ENCODE data around the gene ANO7. TPM values are rescaled to one million over a fixed set of nuclear protein-coding genes. Genes with fewer than 3 reads are reported as not detected.

ANO7 gene
- total and polyA plus RNA-seq, 2 of the 8 experiments (the other 6 are each of a cell fraction or from before 2014, with no cell fraction given) = 3.2 to 6.9 TPM

GRCh38 chr2:241237047-241237446 lies 48.6 kb downstream of the ANO7 start:
- DNase-seq (ENCODE audit: low read depth in 1 of 2, low spot score in 2 of 2) (no peak), FAIRE-seq (no peak)
- Histone ChIP-seq H4K91ac (replicated peaks; ENCODE audit: insufficient read length, low read length) (no peak overlapping the region), H3K23me2 (ENCODE audit: low read depth, low read length) (no peaks in the 10 kb centered on the region), H3K36me3 (ENCODE audit: control insufficient read depth in 2 of 4, insufficient read depth in 4 of 4, low read length in 3 of 4) (peaks cover 38 to 90% (median 81%) of the 10 kb centered on the region in 4 experiments), H3K27me3 (replicated peaks in 1 of 4; ENCODE audit: control insufficient read depth in 3 of 4, extremely low read depth in 1 of 4, insufficient read depth in 3 of 4, low read length in 3 of 4) (no peaks in the 10 kb centered on the region), H3K23ac (ENCODE audit: insufficient read length) (no peak overlapping the region), H2AFZ (ENCODE audit: low read length) (no peak overlapping the region), H3K4me2 (ENCODE audit: insufficient read depth in 1 of 2, low read depth in 2 of 2, low read length in 2 of 2) (no peak overlapping the region), H4K20me1 (replicated peaks in 1 of 2; ENCODE audit: control insufficient read depth in 1 of 2, insufficient read depth in 2 of 2, low read length in 2 of 2) (peaks cover 7 to 24% of the 10 kb centered on the region in 2 experiments), H3K18ac (ENCODE audit: extremely low read depth, low read length) (no peak overlapping the region), H3K4me3 (ENCODE audit: extremely low read depth in 1 of 4, insufficient read depth in 2 of 4, low read depth in 3 of 4, low read length in 4 of 4) (no peak overlapping the region), H2BK12ac (ENCODE audit: low read depth, low read length) (no peak overlapping the region), H4K8ac (ENCODE audit: extremely low read depth, insufficient read depth, low read length) (no peak overlapping the region; the same call in 1 of the 2 replicates), H3K9me3 (ENCODE audit: insufficient read depth in 2 of 2, low read depth in 1 of 2, low read length in 1 of 2) (no peaks in the 10 kb centered on the region), H2AK5ac (ENCODE audit: low read depth, low read length) (no peak overlapping the region), H4K5ac (ENCODE audit: insufficient read length, low read depth, low read length) (no peak overlapping the region), H3K9ac (replicated peaks in 1 of 4; ENCODE audit: extremely low read depth in 1 of 4, low read depth in 3 of 4, low read length in 3 of 4) (no peak overlapping the region), H3K56ac (replicated peaks; ENCODE audit: insufficient read length, low read depth, low read length) (no peak overlapping the region), H3K14ac (ENCODE audit: insufficient read length) (no peak overlapping the region), H2BK15ac (ENCODE audit: low read length) (no peak overlapping the region), H2BK120ac (replicated peaks; ENCODE audit: low read depth, low read length) (no peak overlapping the region), H3K79me1 (ENCODE audit: low read depth, low read length) (no peaks in the 10 kb centered on the region; the same call in 1 of the 2 replicates), H3K4me1 (replicated peaks in 1 of 4; ENCODE audit: control insufficient read depth in 3 of 4, insufficient read depth in 4 of 4, low read length in 3 of 4) (no peaks in the 10 kb centered on the region), H2BK20ac (ENCODE audit: low read length) (no peak overlapping the region), H3K4ac (replicated peaks; ENCODE audit: insufficient read length, low read depth, low read length) (no peak overlapping the region), H3K27ac (ENCODE audit: low read depth, low read length) (no peak overlapping the region), H2BK5ac (ENCODE audit: low read depth, low read length) (no peak overlapping the region), H3K79me2 (ENCODE audit: control insufficient read depth in 1 of 2, insufficient read depth in 2 of 2, low read length in 2 of 2) (no peaks in the 10 kb centered on the region)
- ChIA-PET CTCF (ENCODE audit: partially characterized antibody) (interaction anchor here (1.0 kb wide), 1 partner anchor 73 kb away, joined by 3 read pairs; no protein-coding TSS in a partner anchor), POLR2A (ENCODE audit: partially characterized antibody) (no interaction called here)
- TF ChIP-seq MAFK (IDR thresholded peaks at IDR 0.05; ENCODE audit: low read depth, low read length) (no peak), BRCA1 (IDR thresholded peaks at IDR 0.05; ENCODE audit: low read depth, low read length) (no peak), POU5F1 (IDR thresholded peaks at IDR 0.05; ENCODE audit: low read depth, low read length) (no peak), CTBP2 (IDR thresholded peaks at IDR 0.05; ENCODE audit: borderline replicate concordance, insufficient read depth, insufficient read length, low read length) (no peak), TAF1 (IDR thresholded peaks at IDR 0.05; ENCODE audit: low read depth, low read length) (no peak), KDM1A (IDR thresholded peaks at IDR 0.05; ENCODE audit: borderline replicate concordance, low read length) (no peak), ZNF274 (IDR thresholded peaks at IDR 0.05; ENCODE audit: borderline replicate concordance, extremely low read depth, low read length) (no peak), CEBPB (IDR thresholded peaks at IDR 0.05; ENCODE audit: low read depth, low read length) (no peak)
- WGBS, 2 experiments (ENCODE audit: extremely low coverage in 1 of 2, insufficient coverage in 1 of 2, insufficient read length in 1 of 2, insufficient replicate concordance in 2 of 2, low coverage in 1 of 2, low lambda C conversion rate in 2 of 2, missing lambda C conversion rate in 1 of 2) = 95% methylated on average over 5 of the region's 6 CpGs; no CpG with 5 or more reads in 1 of the 2 experiments
